HCEC 1CT (cell line): ENCODE results near the gene CADPS2.

Source experiments
- DNase-seq: peaks from one replicate; pipeline ENCODE4 v3.0.0-alpha.2; 2017

CADPS2 gene

GRCh38 chr7:122767339-122767738, 118.9 kb downstream of the CADPS2 start:
- no peak for DNase-seq

DNA sequence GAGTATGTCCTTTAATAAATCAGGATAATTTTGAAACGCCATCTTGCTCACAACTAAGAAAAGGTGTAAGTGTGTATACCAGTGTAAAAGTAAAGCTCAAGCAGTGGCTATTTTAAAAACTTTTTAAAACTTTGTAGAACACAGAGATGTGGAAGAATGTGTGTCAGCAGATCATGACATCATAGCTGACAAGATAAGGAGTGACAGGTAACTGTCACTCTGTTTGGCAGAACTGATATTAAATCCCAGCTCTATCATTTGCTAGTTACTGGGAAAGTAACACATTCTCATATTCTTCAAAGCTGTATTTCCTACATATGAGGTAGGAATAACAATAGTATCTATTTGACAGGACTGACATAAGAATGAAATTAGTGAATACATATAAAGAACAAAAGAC, 119.7 kb downstream of the CADPS2 start:
- DNase-seq, result no peak

DNA sequence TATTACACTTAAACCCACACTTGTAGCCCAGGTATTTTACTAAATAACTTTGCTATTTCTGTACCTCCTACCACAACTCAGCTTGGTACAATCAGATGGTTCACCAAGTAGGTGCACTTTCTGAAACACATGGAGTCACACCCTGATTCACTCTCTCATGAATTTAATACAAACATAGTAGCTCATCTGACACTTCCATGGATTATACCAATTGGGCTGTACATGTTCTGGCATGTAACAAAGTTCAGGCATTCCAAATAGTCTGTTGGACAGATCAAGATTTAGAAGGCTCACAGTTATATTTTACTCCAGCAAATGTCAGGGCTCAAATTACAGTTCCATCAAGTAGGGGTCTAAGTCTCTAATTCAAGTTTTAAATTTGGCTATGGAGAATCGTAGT, 121.4 kb downstream of the CADPS2 start:
- DNase-seq, result no peak

GRCh38 chr7:122764020-122764419, 122.2 kb downstream of the CADPS2 start:
- no peak for DNase-seq

- DNase-seq, result no peak
Measured at GRCh38 chr7:122762071-122762470, 124.2 kb downstream of the CADPS2 start.

GRCh38 chr7:122758501-122758900, 127.8 kb downstream of the CADPS2 start:
- no peak for DNase-seq

DNA sequence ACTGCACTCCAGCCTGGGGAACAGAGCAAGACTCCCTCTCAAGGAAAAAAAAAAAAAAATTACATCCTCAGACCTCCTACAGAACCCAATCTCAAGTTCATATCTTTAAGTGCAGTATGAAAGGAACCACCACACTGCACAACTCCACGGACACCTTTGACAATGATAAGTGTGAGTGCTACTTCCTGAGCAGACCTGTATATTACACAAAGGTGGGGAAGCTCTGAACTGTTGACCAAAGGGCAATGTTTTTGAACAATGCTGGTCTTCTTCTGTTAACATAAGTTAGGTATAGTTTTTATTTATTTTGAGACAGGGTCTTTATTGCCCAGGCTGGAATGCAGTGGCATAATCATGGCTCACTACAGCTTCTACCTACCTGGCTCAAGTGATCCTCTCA, 129.4 kb downstream of the CADPS2 start:
- no peak for DNase-seq

DNA sequence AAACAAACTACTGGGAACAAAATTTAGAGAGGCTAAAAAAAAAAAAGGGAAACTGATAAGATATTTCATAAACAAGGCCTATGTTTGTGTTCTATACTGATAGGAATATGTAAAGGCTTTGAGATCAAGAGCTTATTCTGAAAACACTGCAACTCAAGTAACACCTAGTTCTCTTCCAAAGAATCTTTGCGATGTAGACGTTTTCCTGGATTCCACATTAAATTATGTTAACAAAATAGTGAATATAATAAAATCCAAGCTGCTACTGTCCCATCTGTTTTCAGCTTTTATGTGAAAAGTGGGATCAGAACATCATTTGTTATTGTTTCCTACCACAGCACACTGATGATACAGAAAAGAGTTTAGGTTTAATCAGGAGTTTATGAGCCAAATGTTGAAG, 130.6 kb downstream of the CADPS2 start:
- no peak for DNase-seq

GRCh38 chr7:122752583-122752982, 133.7 kb downstream of the CADPS2 start:
- DNase-seq, result no peak

GRCh38 chr7:122750389-122750788, 135.9 kb downstream of the CADPS2 start:
- no peak for DNase-seq

GRCh38 chr7:122748195-122748594, 138.1 kb downstream of the CADPS2 start:
- no peak for DNase-seq

GRCh38 chr7:122746948-122747347, 139.3 kb downstream of the CADPS2 start:
- DNase-seq, result no peak

GRCh38 chr7:122743211-122743610, 143.0 kb downstream of the CADPS2 start:
- DNase-seq, result no peak

DNA sequence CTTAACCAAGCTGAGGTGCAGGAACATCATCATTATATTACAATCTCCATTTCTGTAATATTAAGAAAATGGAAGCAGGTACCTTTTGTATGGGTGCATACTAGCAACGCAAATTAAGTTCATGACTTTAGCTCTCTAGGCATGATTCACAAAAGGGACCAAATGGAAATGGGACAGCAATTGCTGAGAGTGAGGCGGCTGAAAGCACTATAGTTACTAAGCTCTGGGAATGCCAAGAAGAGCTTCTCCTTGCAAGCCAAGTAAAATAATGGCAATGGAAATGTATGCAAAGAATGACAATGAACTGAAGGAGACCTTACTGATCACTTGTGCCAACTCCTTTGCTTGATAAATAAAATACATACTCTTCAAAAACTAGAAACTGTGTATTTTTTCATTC, 147.3 kb downstream of the CADPS2 start:
- no peak for DNase-seq

DNA sequence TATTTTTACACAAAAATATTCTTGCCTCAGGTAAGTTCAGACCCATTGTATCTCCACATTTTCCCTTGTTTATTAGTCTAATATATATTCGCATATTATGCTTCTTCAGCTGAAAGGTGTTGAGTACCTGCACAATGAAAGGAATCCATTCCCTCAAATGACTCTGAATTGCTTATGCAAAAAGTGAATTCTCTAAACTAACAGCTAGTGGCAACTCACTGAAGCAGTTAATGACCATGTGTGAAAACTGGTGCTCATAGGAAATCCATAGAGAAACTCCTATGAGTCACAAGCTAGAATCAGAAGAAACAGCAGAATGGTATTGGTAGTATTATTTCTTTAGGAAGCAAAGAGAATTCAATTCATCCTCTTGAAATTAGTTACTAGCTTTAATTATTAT, 150.1 kb downstream of the CADPS2 start:
- no peak for DNase-seq

DNA sequence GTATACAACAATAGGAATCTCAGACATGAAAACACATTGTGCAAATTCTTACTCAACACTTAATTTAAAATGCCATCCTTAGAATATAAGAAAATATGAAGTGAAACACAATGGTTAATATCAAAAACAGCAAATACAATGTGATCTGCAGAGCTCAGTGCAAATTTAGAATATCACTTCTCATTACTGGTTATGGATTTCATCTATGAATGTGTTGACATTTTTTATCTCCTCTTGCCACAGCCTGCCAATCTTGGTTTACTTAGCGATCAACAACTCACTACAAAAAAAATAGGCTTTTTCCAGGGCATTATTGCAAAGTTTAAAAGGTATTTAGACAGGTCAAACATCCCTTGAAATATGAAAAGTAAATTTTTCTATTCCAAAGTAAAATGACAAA, 158.5 kb downstream of the CADPS2 start:
- DNase-seq, result no peak

GRCh38 chr7:122727354-122727753, 158.9 kb downstream of the CADPS2 start:
- no peak for DNase-seq

GRCh38 chr7:122726881-122727280, 159.4 kb downstream of the CADPS2 start:
- DNase-seq, result no peak

DNA sequence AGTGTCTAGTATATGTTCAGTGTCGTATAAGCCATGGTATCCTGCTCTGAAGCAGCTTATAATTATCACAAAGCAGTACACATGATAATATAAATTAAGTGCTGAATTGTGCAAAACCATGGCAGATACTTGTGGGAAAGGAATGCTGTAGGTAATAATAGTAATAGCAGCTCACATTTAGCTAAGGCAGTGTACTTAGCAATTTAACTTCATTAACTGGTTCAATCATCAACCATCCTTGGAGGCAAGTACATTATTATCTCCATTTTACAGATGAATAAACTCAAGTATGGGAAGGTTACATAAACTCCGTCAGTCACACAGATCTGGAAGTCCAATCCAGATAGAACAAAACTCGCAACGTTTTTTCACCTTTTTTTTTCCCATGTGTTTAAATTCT, 161.9 kb downstream of the CADPS2 start:
- no peak for DNase-seq

- no peak for DNase-seq
Measured at GRCh38 chr7:122719010-122719578, 167.2 kb downstream of the CADPS2 start.

DNA sequence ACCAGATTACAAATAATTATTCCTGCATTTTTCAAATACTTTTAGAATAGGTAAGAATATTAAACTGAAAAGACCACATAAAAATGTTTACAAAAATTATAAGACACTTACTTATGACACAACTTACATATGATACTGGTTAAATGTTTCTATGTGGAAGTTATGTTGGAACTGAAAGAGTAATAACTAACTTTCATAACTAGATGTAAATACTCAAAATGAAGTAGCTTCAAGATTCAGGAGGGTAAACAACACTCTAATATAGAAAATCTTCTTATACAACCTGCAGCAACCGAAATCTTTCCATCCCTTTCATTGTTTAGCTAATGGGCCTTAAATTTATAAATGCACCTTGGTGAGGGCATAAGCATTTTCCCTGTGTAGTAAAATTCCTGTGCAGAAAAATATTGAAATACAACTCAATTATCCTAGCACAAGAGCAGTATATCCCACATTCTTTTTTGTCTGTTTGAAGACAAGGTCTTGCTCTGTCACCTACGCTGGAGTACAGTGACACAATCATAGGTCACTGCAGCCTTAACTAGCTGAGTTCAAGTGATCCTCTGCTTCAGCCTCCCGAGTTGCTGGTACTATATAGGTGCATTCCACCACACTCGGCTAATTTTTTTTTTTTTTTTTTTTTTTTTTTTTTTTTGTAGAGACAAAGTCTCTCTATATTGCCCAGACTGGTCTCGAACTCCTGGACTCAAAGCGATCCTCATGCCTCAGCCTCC, 168.7 kb downstream of the CADPS2 start:
- DNase-seq, result no peak

DNA sequence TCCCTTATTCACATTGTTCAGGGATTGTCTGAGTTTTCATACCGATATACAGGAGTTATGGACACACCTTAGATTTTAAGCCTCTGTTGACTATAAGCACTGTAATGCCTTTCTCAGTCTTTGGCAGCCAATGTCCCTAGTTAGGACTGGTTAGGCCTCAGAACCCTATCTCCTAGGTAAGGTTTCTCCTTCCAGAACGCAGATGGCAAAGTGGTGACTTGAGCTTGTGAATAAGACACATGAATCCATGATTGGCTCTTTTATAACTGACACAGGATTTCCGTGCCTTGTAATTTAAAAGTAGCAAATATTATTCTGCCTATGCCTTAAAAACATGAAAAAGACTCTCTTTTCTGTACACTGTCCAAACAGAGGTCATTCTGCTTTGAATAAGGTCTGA, 171.1 kb downstream of the CADPS2 start:
- no peak for DNase-seq

DNA sequence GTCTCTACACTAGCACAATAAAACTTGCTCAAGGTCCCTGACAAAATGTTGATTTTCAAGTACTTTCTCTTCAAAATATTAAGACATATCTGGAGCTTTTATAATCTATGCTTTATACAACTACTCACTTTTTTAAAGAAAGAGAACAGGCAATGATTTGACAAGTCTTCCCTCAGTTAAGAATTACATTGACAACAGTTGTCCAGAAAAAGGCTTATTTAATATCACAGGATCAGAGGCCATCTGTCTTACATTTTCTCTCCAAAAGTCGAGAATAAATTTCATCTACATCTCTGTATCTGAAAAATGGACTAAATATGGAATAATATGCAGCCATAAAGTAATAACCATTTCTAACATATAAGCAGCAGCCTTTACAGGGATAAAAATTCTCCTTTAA, 175.3 kb downstream of the CADPS2 start:
- DNase-seq, result no peak

DNA sequence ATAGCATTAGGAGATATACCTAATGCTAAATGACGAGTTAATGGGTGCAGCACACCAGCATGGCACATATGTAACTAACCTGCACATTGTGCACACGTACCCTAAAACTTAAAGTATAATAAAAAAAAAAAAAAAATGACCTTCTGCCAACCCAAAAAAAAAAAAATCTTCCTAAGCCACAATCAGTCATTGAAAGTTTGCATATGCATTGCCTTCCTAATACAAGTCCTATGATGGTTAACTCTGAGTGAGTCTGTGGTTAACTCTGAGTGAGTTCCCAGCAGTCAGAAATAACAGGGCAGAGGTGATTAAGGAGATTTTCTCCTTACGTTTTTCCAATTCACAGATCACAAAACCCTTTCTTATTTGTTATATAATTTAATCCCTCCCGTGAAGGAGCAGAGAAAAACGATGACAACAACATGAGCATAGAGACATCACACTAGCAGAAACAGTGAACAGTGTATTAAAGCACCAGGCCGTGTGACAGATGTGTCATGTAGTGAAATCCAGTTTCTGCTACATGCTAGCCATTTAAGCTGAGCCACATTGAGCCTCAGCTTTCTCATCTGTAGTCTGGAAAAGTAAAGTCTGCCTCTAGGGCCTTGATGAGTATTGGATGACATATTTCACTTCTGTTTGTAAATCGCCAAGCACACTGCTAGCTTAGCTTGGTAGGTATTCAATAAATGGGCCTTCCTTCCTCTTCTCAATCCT, 176.2 kb downstream of the CADPS2 start:
- no peak for DNase-seq
